Measurements from ENCODE around the gene OR56B1. TPM values are rescaled to one million over a fixed set of nuclear protein-coding genes. Genes with fewer than 3 reads are reported as not detected.
"Not testable (repeated sequence)": the region's sequence is repeated elsewhere in the genome, so short reads cannot be mapped to it uniquely, and the experiment has no call there.

The OR56B1 gene
- total RNA-seq, 2 experiments from 2014 or later = 0.30 to 0.50 TPM

DNA sequence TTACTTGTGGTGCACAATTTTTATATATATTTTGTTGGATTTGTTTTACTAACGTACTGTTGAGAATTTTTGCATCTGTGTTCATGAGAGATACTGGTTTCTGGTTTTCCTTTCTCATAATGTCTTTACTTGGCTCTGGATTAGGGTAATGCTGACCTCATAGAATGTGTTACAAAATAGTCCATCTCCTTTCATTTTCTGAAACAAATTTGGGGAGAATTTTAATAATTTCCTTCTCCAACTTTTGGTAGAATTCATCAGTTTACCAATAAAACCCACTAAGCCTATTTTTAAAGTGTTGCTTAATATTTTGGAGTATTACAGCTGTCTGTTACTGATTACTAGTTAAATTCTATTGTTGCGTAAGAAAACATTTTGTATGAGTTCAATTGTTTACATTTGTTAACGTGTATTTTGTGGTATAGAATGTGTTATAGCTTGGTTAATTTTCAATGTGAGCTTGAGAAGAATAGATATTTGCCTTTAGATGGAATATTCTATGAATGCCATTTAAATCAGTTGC, 35.1 kb upstream of the OR56B1 start:
- no peak for DNase-seq
- ChIA-PET CTCF (interaction anchor here (1.7 to 2.3 kb wide), 2 partner anchors 10 to 12 kb away, joined by 5 to 6 read pairs; no protein-coding TSS in a partner anchor), POLR2A (interaction anchor here (1.0 to 1.6 kb wide), 5 partner anchors 10 to 23 kb away, joined by 3 to 8 read pairs (median 4); partner anchors contain the start of genes TRIM22 and TRIM5)
- Mint-ChIP-seq H3K9me3 (no peaks in the 10 kb centered on the region), H3K36me3 (ENCODE audit: low read depth) (peaks cover 79% of the 10 kb centered on the region), H3K4me3 (no peak overlapping the region), H3K27ac (no peak overlapping the region), H3K4me1 (peaks cover 23% of the 10 kb centered on the region), H3K27me3 (no peaks in the 10 kb centered on the region)

DNA sequence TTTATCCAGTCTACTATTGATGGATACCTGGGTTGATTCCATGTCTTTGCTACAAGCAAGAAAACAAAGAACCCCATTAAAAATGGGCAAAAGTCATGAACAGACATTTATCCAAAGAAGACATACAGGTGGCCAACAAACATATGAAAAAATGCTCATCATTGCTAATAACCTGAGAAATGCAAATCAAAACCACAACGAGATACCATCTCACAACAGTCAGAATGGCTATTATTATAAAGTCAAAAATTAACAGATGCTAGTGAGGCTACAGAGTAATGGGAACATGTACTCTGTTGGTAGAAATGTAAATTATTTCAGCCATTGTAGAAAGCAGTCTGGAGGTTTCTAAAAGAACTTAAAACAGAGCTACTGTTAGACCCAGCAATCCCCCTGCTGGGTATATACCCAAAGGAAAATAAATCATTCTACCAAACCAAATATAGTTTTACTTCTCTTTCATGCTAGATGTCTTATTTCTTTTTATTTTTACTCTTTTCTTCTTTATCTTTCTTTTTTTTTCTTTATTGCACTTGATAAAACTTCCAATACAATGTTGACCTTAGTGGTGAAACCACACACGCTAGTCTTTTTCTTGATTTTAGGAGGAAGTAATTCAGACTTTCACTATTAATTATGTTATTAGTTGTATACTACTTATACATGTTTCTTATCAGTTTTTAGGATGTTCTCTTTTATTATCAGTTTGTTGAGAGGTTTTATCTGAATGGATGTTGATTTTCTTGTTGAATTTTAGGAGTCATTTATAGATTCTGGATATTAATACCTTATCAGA, 32.3 kb upstream of the OR56B1 start:
- Mint-ChIP-seq H3K9me3 (no peaks in the 10 kb centered on the region), H3K27me3 (no peaks in the 10 kb centered on the region), H3K27ac (no peak overlapping the region), H3K4me1 (peaks cover 26% of the 10 kb centered on the region), H3K4me3 (no peak overlapping the region), H3K36me3 (ENCODE audit: low read depth) (peaks cover 75% of the 10 kb centered on the region)
- no peak for DNase-seq
- ChIA-PET POLR2A (no interaction called here), CTCF (interaction anchor here (1.0 kb wide), 1 partner anchor 101 kb away, joined by 3 read pairs; no protein-coding TSS in a partner anchor)

- DNase-seq = no peak
- H3K9me3 Mint-ChIP-seq = no peaks in the 10 kb centered on the region
- no peaks in the 10 kb centered on the region for H3K27me3 Mint-ChIP-seq
- POLR2A ChIA-PET = interaction anchor here (1.1 kb wide), 1 partner anchor 16 kb away, joined by 3 read pairs; the partner anchor contains the start of gene TRIM22
- peaks cover 25% of the 10 kb centered on the region for H3K4me1 Mint-ChIP-seq
- H3K27ac Mint-ChIP-seq = no peak overlapping the region
- peaks cover 73% of the 10 kb centered on the region for H3K36me3 Mint-ChIP-seq (ENCODE audit: low read depth)
- CTCF ChIA-PET = interaction anchor here (1.1 kb wide), 1 partner anchor 20 kb away, joined by 3 read pairs; no protein-coding TSS in a partner anchor
- H3K4me3 Mint-ChIP-seq = no peak overlapping the region
These were observed 30.6 kb upstream of the OR56B1 start for GRCh38 chr11:5705688-5706087.

DNA sequence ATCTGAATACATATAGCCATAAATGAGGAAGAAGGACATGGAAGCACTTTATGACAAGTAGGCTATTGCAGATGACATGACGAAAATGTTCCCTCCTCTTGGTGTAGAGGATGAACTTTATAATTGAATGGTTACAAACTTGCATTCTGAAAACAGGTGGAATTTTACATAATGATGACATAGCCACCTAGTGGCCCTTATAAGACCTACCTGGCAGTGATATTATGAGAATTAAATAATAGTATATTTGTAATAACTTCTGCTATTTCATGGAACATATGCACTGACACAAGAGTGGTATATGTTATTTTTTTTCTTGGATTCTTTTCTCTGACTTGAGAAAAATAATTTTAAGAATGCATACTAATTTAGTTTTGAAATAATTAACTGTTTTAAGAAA, 23.7 kb upstream of the OR56B1 start:
- H3K4me1 Mint-ChIP-seq = peaks cover 4% of the 10 kb centered on the region
- peaks cover 31% of the 10 kb centered on the region for H3K36me3 Mint-ChIP-seq (ENCODE audit: low read depth)
- no peak for DNase-seq
- H3K4me3 Mint-ChIP-seq = no peak overlapping the region
- H3K27ac Mint-ChIP-seq = no peak overlapping the region
- no peaks in the 10 kb centered on the region for H3K27me3 Mint-ChIP-seq
- CTCF ChIA-PET = interaction anchor here (1.1 to 2.4 kb wide), 3 partner anchors 11 to 112 kb away, joined by 4 to 9 read pairs (median 6); partner anchors contain the start of gene TRIM5
- H3K9me3 Mint-ChIP-seq = peaks cover 2% of the 10 kb centered on the region
- POLR2A ChIA-PET = interaction anchor here (0.8 to 2.7 kb wide), 3 partner anchors 13 to 28 kb away, joined by 3 to 7 read pairs (median 3); partner anchors contain the start of gene TRIM22

GRCh38 chr11:5713695-5714094, 22.6 kb upstream of the OR56B1 start:
- H3K4me1 Mint-ChIP-seq = no peaks in the 10 kb centered on the region
- CTCF ChIA-PET = interaction anchor here (1.1 to 2.4 kb wide), 3 partner anchors 12 to 113 kb away, joined by 4 to 9 read pairs (median 5); partner anchors contain the start of gene TRIM5
- POLR2A ChIA-PET = interaction anchor here (2.7 kb wide), 1 partner anchor 24 kb away, joined by 7 read pairs; the partner anchor contains the start of gene TRIM22

DNA sequence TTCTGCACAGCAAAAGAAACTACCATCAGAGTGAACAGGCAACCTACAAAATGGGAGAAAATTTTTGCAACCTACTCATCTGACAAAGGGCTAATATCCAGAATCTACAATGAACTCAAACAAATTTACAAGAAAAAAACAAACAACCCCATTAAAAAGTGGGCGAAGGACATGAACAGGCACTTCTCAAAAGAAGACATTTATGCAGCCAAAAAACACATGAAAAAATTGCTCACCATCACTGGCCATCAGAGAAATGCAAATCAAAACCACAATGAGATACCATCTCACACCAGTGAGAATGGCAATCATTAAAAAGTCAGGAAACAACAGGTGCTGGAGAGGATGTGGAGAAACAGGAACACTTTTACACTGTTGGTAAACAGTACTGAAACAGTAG, 19.7 kb upstream of the OR56B1 start:
- CTCF ChIA-PET = not testable (repeated sequence)

More at GRCh38 chr11:5713695-5714094, 22.6 kb upstream of the OR56B1 start:
- Mint-ChIP-seq H3K36me3 (ENCODE audit: low read depth) (peaks cover 23% of the 10 kb centered on the region), H3K27me3 (no peaks in the 10 kb centered on the region), H3K4me3 (no peak overlapping the region), H3K27ac (no peak overlapping the region), H3K9me3 (peaks cover 2% of the 10 kb centered on the region)
- no peak for DNase-seq

GRCh38 chr11:5719703-5720495, 16.3 kb upstream of the OR56B1 start:
- POLR2A ChIA-PET = no interaction called here

More for the DNA sequence above, 19.7 kb upstream of the OR56B1 start:
- POLR2A ChIA-PET; DNase-seq; H3K4me1 Mint-ChIP-seq; H3K27me3 Mint-ChIP-seq; H3K4me3 Mint-ChIP-seq; H3K9me3 Mint-ChIP-seq; H3K36me3 Mint-ChIP-seq (ENCODE audit: low read depth); H3K27ac Mint-ChIP-seq: not testable (repeated sequence)

DNA sequence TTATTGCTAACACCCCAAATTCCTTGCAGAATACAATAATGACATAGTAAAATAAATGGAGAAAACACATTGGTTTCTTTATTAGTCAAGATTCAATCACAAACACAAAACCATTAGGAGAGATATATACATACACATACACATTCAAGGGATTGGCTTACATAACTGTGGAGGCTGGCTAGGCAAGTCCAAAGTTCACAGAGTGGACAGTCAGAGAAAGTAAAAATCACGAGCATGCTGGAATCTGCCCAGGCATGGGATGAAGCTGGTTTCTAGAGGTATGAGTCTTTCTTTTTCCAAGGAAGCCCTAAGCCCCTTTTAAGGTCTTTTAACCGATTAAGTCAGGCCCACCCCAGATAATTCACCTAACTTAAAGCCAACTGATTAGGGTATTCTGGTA, 13.6 kb upstream of the OR56B1 start:
- H3K36me3 Mint-ChIP-seq (ENCODE audit: low read depth) = no peaks in the 10 kb centered on the region
- CTCF ChIA-PET = no interaction called here
- no peaks in the 10 kb centered on the region for H3K9me3 Mint-ChIP-seq

More at GRCh38 chr11:5719703-5720495, 16.3 kb upstream of the OR56B1 start:
- CTCF ChIA-PET = interaction anchor here (0.9 kb wide), 1 partner anchor 120 kb away, joined by 4 read pairs; no protein-coding TSS in a partner anchor
- no peak for DNase-seq
- Mint-ChIP-seq H3K4me1 (peaks cover 4% of the 10 kb centered on the region), H3K4me3 (no peak overlapping the region), H3K9me3 (peaks cover 2% of the 10 kb centered on the region), H3K27me3 (no peaks in the 10 kb centered on the region), H3K36me3 (ENCODE audit: low read depth) (no peaks in the 10 kb centered on the region), H3K27ac (no peak overlapping the region)

GRCh38 chr11:5726351-5726750, 9.9 kb upstream of the OR56B1 start:
- no peaks in the 10 kb centered on the region for H3K4me1 Mint-ChIP-seq
- CTCF ChIA-PET = no interaction called here

More for the DNA sequence above, 13.6 kb upstream of the OR56B1 start:
- Mint-ChIP-seq H3K27ac (no peak overlapping the region), H3K4me3 (no peak overlapping the region), H3K27me3 (no peaks in the 10 kb centered on the region), H3K4me1 (peaks cover 4% of the 10 kb centered on the region)
- no peak for DNase-seq
- POLR2A ChIA-PET = no interaction called here

DNA sequence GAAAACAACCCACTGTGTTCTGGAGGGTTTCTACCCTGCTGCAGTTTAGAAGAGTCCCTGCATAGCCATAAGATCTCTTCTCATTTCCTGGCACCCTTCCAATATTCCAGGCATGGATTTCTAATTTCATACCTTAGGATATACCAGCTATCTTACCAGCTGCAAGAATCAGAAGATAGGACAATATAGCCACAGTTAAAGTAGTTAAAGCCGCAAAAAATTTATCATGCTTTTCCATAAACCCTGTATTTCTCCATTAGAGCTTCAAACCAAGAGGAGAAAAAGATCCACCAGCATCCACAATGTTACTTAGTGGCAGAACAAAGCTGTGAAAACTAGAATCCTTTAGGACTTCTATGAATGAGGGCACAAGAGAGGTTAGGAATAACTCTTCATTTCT, 8.6 kb upstream of the OR56B1 start:
- no peak overlapping the region for H3K27ac Mint-ChIP-seq
- H3K27me3 Mint-ChIP-seq = no peaks in the 10 kb centered on the region
- H3K4me3 Mint-ChIP-seq = no peak overlapping the region
- no peaks in the 10 kb centered on the region for H3K4me1 Mint-ChIP-seq
- H3K9me3 Mint-ChIP-seq = no peaks in the 10 kb centered on the region
- no peak for DNase-seq
- ChIA-PET CTCF (no interaction called here), POLR2A (no interaction called here)
- H3K36me3 Mint-ChIP-seq (ENCODE audit: low read depth) = no peaks in the 10 kb centered on the region

More at GRCh38 chr11:5726351-5726750, 9.9 kb upstream of the OR56B1 start:
- H3K36me3 Mint-ChIP-seq (ENCODE audit: low read depth) = no peaks in the 10 kb centered on the region
- no peaks in the 10 kb centered on the region for H3K27me3 Mint-ChIP-seq
- POLR2A ChIA-PET = no interaction called here
- DNase-seq = no peak
- no peaks in the 10 kb centered on the region for H3K9me3 Mint-ChIP-seq
- no peak overlapping the region for H3K27ac Mint-ChIP-seq
- no peak overlapping the region for H3K4me3 Mint-ChIP-seq

- CTCF ChIA-PET = no interaction called here
- H3K27ac Mint-ChIP-seq = no peak overlapping the region
- no peaks in the 10 kb centered on the region for H3K4me1 Mint-ChIP-seq
- H3K9me3 Mint-ChIP-seq = peaks cover 6% of the 10 kb centered on the region
- POLR2A ChIA-PET = no interaction called here
- H3K4me3 Mint-ChIP-seq = no peak overlapping the region
- peaks cover 8% of the 10 kb centered on the region for H3K27me3 Mint-ChIP-seq
- H3K36me3 Mint-ChIP-seq (ENCODE audit: low read depth) = no peaks in the 10 kb centered on the region
- DNase-seq = no peak
These were observed 843 bp downstream of the OR56B1 start for GRCh38 chr11:5737091-5737490.

GRCh38 chr11:5737670-5738392, 1.6 kb downstream of the OR56B1 start:
- no peaks in the 10 kb centered on the region for H3K4me1 Mint-ChIP-seq
- DNase-seq = no peak
- ChIA-PET CTCF (no interaction called here), POLR2A (no interaction called here)
- H3K27me3 Mint-ChIP-seq = peaks cover 8% of the 10 kb centered on the region
- H3K9me3 Mint-ChIP-seq = peaks cover 6% of the 10 kb centered on the region
- no peak overlapping the region for H3K4me3 Mint-ChIP-seq
- H3K27ac Mint-ChIP-seq = no peak overlapping the region
- H3K36me3 Mint-ChIP-seq (ENCODE audit: low read depth) = no peaks in the 10 kb centered on the region

All from activated CD4-positive, alpha-beta memory T cell treated with anti-CD3 and anti-CD28 coated beads, Interleukin-2, amount 10 ng/mL, durations not matched to agents 7 days and 5 days (primary cell).